OCI-LY1 (cell line): Measurements from ENCODE around the gene ITGAE.

Experiments used
- CTCF ChIP-seq: fragments of 200-600 bp; sonication (generic), shearing (Covaris generic); IDR thresholded peaks from 2 replicates; pipeline ENCODE4 v1.5.1; 2017; ENCODE audit warnings: mild to moderate bottlenecking, antibody characterized with exemption, low read length, moderate library complexity, mixed read lengths
- EZH2 ChIP-seq: fragments of 200-600 bp; sonication (generic), shearing (Covaris generic); IDR thresholded peaks from 2 replicates; pipeline ENCODE4 v1.8.0; 2017; ENCODE audit warnings: borderline replicate concordance, mixed run types, mild to moderate bottlenecking, antibody characterized with exemption, low read length, moderate library complexity, mixed read lengths

GRCh38 chr17:3729881-3730280 is 71.1 kb downstream of the ITGAE start:
- TF ChIP-seq CTCF (no peak), EZH2 (no peak)
